SKM-1 (cell line): ENCODE results near the gene NR5A1.

Source experiments
- DNase-seq: peaks from one replicate; lab custom pipeline; 2025; ENCODE audit not compliant: unreplicated experiment; lab: John Stamatoyannopoulos, UW

NR5A1 gene

GRCh38 chr9:124500028-124500795 lies 7.0 kb downstream of the NR5A1 start:
- no peak for DNase-seq

- no peak for DNase-seq
Measured at GRCh38 chr9:124499216-124499615, 8.0 kb downstream of the NR5A1 start.

GRCh38 chr9:124498499-124499146 lies 8.6 kb downstream of the NR5A1 start:
- no peak for DNase-seq

GRCh38 chr9:124498040-124498439 lies 9.2 kb downstream of the NR5A1 start:
- DNase-seq, result no peak

GRCh38 chr9:124497441-124497840 lies 9.8 kb downstream of the NR5A1 start:
- DNase-seq, result no peak

GRCh38 chr9:124496463-124496862 lies 10.7 kb downstream of the NR5A1 start:
- no peak for DNase-seq

GRCh38 chr9:124496075-124496449 lies 11.1 kb downstream of the NR5A1 start:
- no peak for DNase-seq

GRCh38 chr9:124495126-124496074 lies 11.8 kb downstream of the NR5A1 start:
- no peak for DNase-seq

GRCh38 chr9:124493794-124494479 lies 13.3 kb downstream of the NR5A1 start:
- no peak for DNase-seq

GRCh38 chr9:124493218-124493617 lies 14.0 kb downstream of the NR5A1 start:
- DNase-seq, result no peak

- DNase-seq, result no peak
Measured at GRCh38 chr9:124492818-124493217, 14.4 kb downstream of the NR5A1 start.

GRCh38 chr9:124491049-124491975 lies 15.9 kb downstream of the NR5A1 start:
- DNase-seq, result no peak

GRCh38 chr9:124490004-124490403 lies 17.2 kb downstream of the NR5A1 start:
- DNase-seq, result no peak

GRCh38 chr9:124489222-124489621 lies 18.0 kb downstream of the NR5A1 start:
- no peak for DNase-seq

- no peak for DNase-seq
Measured at GRCh38 chr9:124488641-124489210, 18.5 kb downstream of the NR5A1 start.

GRCh38 chr9:124487260-124488182 lies 19.7 kb downstream of the NR5A1 start:
- DNase-seq, result no peak

GRCh38 chr9:124486778-124487259 lies 20.4 kb downstream of the NR5A1 start:
- DNase-seq, result no peak

- no peak for DNase-seq
Measured at GRCh38 chr9:124485936-124486335, 21.3 kb downstream of the NR5A1 start.
